HFFc6 (cell line): ENCODE results near the gene ALG6. TPM values are rescaled to one million over a fixed set of nuclear protein-coding genes. Genes with fewer than 3 reads are reported as not detected.

Experiments
- DNase-seq: peaks from one replicate; pipeline ENCODE4 v3.0.0-alpha.2; 2018
- H3K27ac Mint-ChIP-seq: 2 replicates; pipeline ENCODE4 v1.8.0; 2020; ENCODE audit warnings: mild to moderate bottlenecking, mixed read lengths
- H3K27me3 Mint-ChIP-seq: 2 replicates; pipeline ENCODE4 v1.8.0; 2021; ENCODE audit warnings: mild to moderate bottlenecking, moderate library complexity, mixed read lengths; ENCODE audit not compliant: insufficient read depth
- H3K36me3 Mint-ChIP-seq: 2 replicates; pipeline ENCODE4 v1.8.0; 2021; ENCODE audit warnings: low read depth, mixed read lengths
- H3K4me1 Mint-ChIP-seq: 2 replicates; pipeline ENCODE4 v1.8.0; 2020; ENCODE audit warnings: low read depth, mixed read lengths
- H3K4me3 Mint-ChIP-seq: 2 replicates; pipeline ENCODE4 v1.8.0; 2020; ENCODE audit warnings: mild to moderate bottlenecking, moderate library complexity, mixed read lengths
- H3K9me3 Mint-ChIP-seq: 2 replicates; pipeline ENCODE4 v1.8.0; 2020; ENCODE audit warnings: mild to moderate bottlenecking, mixed read lengths
- CTCF ChIP-seq: fragments of 200-600 bp; sonication (generic); IDR thresholded peaks from 2 replicates; pipeline ENCODE4 v1.5.0; 2021; ENCODE audit warnings: antibody characterized with exemption, mild to moderate bottlenecking
- total RNA-seq, 6 experiments: library from RNA; stranded (reverse); fragmentation: NEBNext Ultra II Directional; extraction: Animal tissue kit (Norgen Biotek cat#: 25700); gene quantifications; 2 replicates in 1 of 6; 3 replicates in 5 of 6; pipeline ENCODE4 v1.2.3, GENCODE V29; 2021

ALG6 gene
- total RNA-seq, 6 experiments from 2014 or later: 6.7 to 9.0 (median 7.7) TPM

- H3K36me3 Mint-ChIP-seq: peaks cover 12% of the 10 kb centered on the region
- no peak overlapping the region for H3K27ac Mint-ChIP-seq
- TF ChIP-seq CTCF: no peak
- H3K27me3 Mint-ChIP-seq: peaks cover 65% of the 10 kb centered on the region
- H3K9me3 Mint-ChIP-seq: peaks cover 16% of the 10 kb centered on the region
- H3K4me3 Mint-ChIP-seq: peak overlapping the region; percentile 70; the same call in 1 of the 2 replicates
- DNase-seq: no peak
- H3K4me1 Mint-ChIP-seq: peaks cover 24% of the 10 kb centered on the region
Measured at GRCh38 chr1:63323865-63324778, 43.3 kb upstream of the ALG6 start.

DNA sequence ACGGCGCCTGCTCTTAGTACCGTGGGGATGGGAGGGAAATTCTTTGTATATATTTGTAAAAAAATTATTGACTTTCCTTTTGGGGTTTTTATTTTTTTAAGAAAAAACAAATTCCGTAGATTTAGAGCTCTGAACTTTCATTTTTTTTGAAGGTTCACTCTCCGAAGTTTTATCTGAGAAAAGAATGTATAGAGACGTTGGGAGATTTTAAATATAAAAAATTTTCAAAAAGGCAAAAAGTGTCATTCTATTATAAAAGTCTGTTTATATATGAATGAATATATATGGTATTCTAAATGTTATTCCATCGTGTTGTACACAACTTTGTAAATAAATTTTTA, 42.7 kb upstream of the ALG6 start:
- DNase-seq: no peak
- Mint-ChIP-seq H3K9me3 (peaks cover 12% of the 10 kb centered on the region), H3K4me3 (peak overlapping the region; percentile 70; the same call in 1 of the 2 replicates), H3K4me1 (peaks cover 24% of the 10 kb centered on the region), H3K27me3 (peaks cover 67% of the 10 kb centered on the region), H3K36me3 (peaks cover 9% of the 10 kb centered on the region; the same call in 1 of the 2 replicates), H3K27ac (no peak overlapping the region)
- no peak for TF ChIP-seq CTCF

- no peak overlapping the region for H3K4me3 Mint-ChIP-seq
- H3K27ac Mint-ChIP-seq: no peak overlapping the region
- DNase-seq: no peak
- peaks cover 9% of the 10 kb centered on the region; the same call in 1 of the 2 replicates for H3K36me3 Mint-ChIP-seq
- H3K4me1 Mint-ChIP-seq: peaks cover 24% of the 10 kb centered on the region
- H3K9me3 Mint-ChIP-seq: peaks cover 9% of the 10 kb centered on the region; the same call in 1 of the 2 replicates
- H3K27me3 Mint-ChIP-seq: peaks cover 68% of the 10 kb centered on the region
- no peak for TF ChIP-seq CTCF
Measured at GRCh38 chr1:63325279-63325985, 42.0 kb upstream of the ALG6 start.

- H3K27ac Mint-ChIP-seq: no peak overlapping the region
Measured at GRCh38 chr1:63326106-63326472, 41.3 kb upstream of the ALG6 start.

More at GRCh38 chr1:63326106-63326472, 41.3 kb upstream of the ALG6 start:
- no peak for TF ChIP-seq CTCF
- Mint-ChIP-seq H3K4me3 (no peak overlapping the region), H3K4me1 (peaks cover 24% of the 10 kb centered on the region), H3K9me3 (peaks cover 9% of the 10 kb centered on the region; the same call in 1 of the 2 replicates), H3K36me3 (peaks cover 8% of the 10 kb centered on the region; the same call in 1 of the 2 replicates), H3K27me3 (peaks cover 70% of the 10 kb centered on the region)
- no peak for DNase-seq
